K562 (cell line): ENCODE data around the gene NLK. TPM values are rescaled to one million over a fixed set of nuclear protein-coding genes. Genes with fewer than 3 reads are reported as not detected.
"Not testable (repeated sequence)": the region's sequence is repeated elsewhere in the genome, so short reads cannot be mapped to it uniquely, and the experiment has no call there.

ENCODE experiments used
- ATAC-seq: fragments of 200-7000 bp; cut with Tn5 transposase; 3 replicates; pipeline ENCODE4 v1.9.1; 2020; ENCODE audit warnings: moderate library complexity
- BruUV-seq: library from RNA; stranded (reverse); fragments of 400-500 nt; replicated peaks from 2 replicates; lab custom pipeline; 2021; lab: Mats Ljungman, UMichigan
- CTCF ChIA-PET: fragments of 300-600 bp; formaldehyde crosslinking; extraction: SDS; loops from one replicate; lab custom pipeline; 2021; ENCODE audit warnings: low intra/inter-chr PET ratio; lab: Yijun Ruan, JAX
- POLR2A ChIA-PET: fragments of 300-600, 350-650 bp; sonication (Branson Sonifier 250); formaldehyde crosslinking; extraction: SDS; loops from one replicate; lab custom pipeline; 2021; ENCODE audit warnings: antibody characterized with exemption, inconsistent platforms; lab: Yijun Ruan, JAX
- DNase-seq, 4 experiments: peaks; one replicate each; pipeline versions ENCODE4 v3.0.0 to v3.0.0-alpha.2; 2011 to 2018; ENCODE audit warnings: low spot score in 3 of 4, mixed read lengths in 3 of 4; ENCODE audit errors: extremely low read depth in 1 of 4
- FAIRE-seq: peaks from 2 replicates; lab custom pipeline; 2011; peaks lifted over from hg19 to GRCh38; lab: Jason Lieb, UNC
- H2AFZ ChIP-seq: 2 replicates; pipeline ENCODE4 v1.6.0; 2011; ENCODE audit warnings: low read depth, low read length, control low read depth, inconsistent platforms
- H3K27ac ChIP-seq: fragments of 200-600 bp; 3 replicates; pipeline ENCODE4 v1.8.0; 2011; ENCODE audit warnings: low read depth, mild to moderate bottlenecking, control low read depth, inconsistent platforms, low read length, moderate library complexity, mixed read lengths; ENCODE audit errors: extremely low read depth
- H3K27me3 ChIP-seq, 2 experiments: fragments of 300-600 bp in 1 of 2; 2 replicates in 1 of 2; 3 replicates in 1 of 2; pipeline versions ENCODE4 v1.6.0 to v1.8.0; 2011; ENCODE audit warnings: inconsistent platforms in 2 of 2, low read length in 2 of 2, mild to moderate bottlenecking in 1 of 2, mixed read lengths in 1 of 2, moderate library complexity in 1 of 2; ENCODE audit not compliant: control insufficient read depth in 2 of 2, insufficient read depth in 2 of 2
- H3K36me3 ChIP-seq: fragments of 300-600 bp; 3 replicates; pipeline ENCODE4 v1.8.0; 2011; ENCODE audit warnings: mild to moderate bottlenecking, low read length, inconsistent platforms; ENCODE audit not compliant: control insufficient read depth, insufficient read depth
- H3K4me1 ChIP-seq, 2 experiments: fragments of 200-600 bp in 1 of 2; replicated peaks in 1 of 2; 2 replicates in 1 of 2; 3 replicates in 1 of 2; pipeline versions ENCODE4 v1.5.1 to v1.8.0; 2011; ENCODE audit warnings: inconsistent platforms in 2 of 2, low read length in 2 of 2, mild to moderate bottlenecking in 1 of 2, mixed read lengths in 1 of 2, moderate library complexity in 1 of 2; ENCODE audit not compliant: control insufficient read depth in 2 of 2, insufficient read depth in 2 of 2
- H3K4me2 ChIP-seq: 2 replicates; pipeline ENCODE4 v1.6.1; 2011; ENCODE audit warnings: low read length, control low read depth, inconsistent platforms, mixed read lengths; ENCODE audit not compliant: insufficient read depth
- H3K4me3 ChIP-seq: fragments of 200-600 bp; sonication (generic), shearing (Covaris generic); 2 replicates; pipeline ENCODE4 v1.5.1; 2016; ENCODE audit warnings: control low read depth, inconsistent platforms
- H3K79me2 ChIP-seq: fragments of 200-600 bp; 3 replicates; pipeline ENCODE4 v1.8.0; 2011; ENCODE audit warnings: low read length, inconsistent platforms; ENCODE audit not compliant: control insufficient read depth, insufficient read depth
- H3K9ac ChIP-seq, 2 experiments: 2 replicates each; pipeline versions ENCODE4 v1.6.0 to v1.6.1; 2011; ENCODE audit warnings: low read depth in 2 of 2, low read length in 2 of 2, control low read depth in 1 of 2, inconsistent platforms in 1 of 2, mild to moderate bottlenecking in 1 of 2, mixed read lengths in 1 of 2; ENCODE audit not compliant: insufficient read depth in 1 of 2
- H3K9me1 ChIP-seq: one replicate; pipeline ENCODE4 v1.6.0; 2011; ENCODE audit warnings: inconsistent platforms, mild to moderate bottlenecking, low read length, moderate library complexity; ENCODE audit not compliant: control insufficient read depth, insufficient read depth
- H3K9me3 ChIP-seq: replicated peaks from 2 replicates; pipeline ENCODE4 v1.5.1; 2011; ENCODE audit warnings: low read depth, low read length, inconsistent platforms; ENCODE audit not compliant: control insufficient read depth, insufficient read depth
- H4K20me1 ChIP-seq: replicated peaks from 2 replicates; pipeline ENCODE4 v1.6.1; 2011; ENCODE audit warnings: low read length, inconsistent platforms, mixed read lengths; ENCODE audit not compliant: control insufficient read depth, insufficient read depth
- CC2D1A ChIP-seq: fragments of 450-650 bp; IDR thresholded peaks from 2 replicates; pipeline ENCODE4 v1.6.1; 2017; ENCODE audit warnings: mild to moderate bottlenecking
- CHAMP1 ChIP-seq: fragments of 450-650 bp; IDR thresholded peaks from 2 replicates; pipeline ENCODE4 v1.6.1; 2016; ENCODE audit warnings: mild to moderate bottlenecking
- EHMT2 ChIP-seq: fragments of 450-650 bp; IDR thresholded peaks from 2 replicates; pipeline ENCODE4 v1.6.1; 2018; ENCODE audit warnings: antibody characterized with exemption
- ZNF431 ChIP-seq: sonication (generic); formaldehyde crosslinking; IDR thresholded peaks from 2 replicates; pipeline ENCODE4 v1.8.0; 2022; ENCODE audit warnings: mild to moderate bottlenecking, missing genetic modification reagents
- WGBS: fragments of 100-300 bp; shearing (Covaris generic); methylation state at CpG from one replicate; pipeline ENCODE4 v1.1.6; 2016; ENCODE audit warnings: low coverage, mixed read lengths; ENCODE audit not compliant: insufficient coverage; ENCODE audit errors: missing lambda C conversion rate; 5-methylcytosine and 5-hydroxymethylcytosine counted together
- in situ Hi-C: fragments of 300-500 bp; cut with MboI; formaldehyde crosslinking; loops from 4 replicates; pipeline ENCODE4 v1.15.0; 2018; ENCODE audit warnings: inconsistent platforms, mixed read lengths
- intact Hi-C: fragments of 100-400 bp; cut with micrococcal nuclease; formaldehyde crosslinking; loops from 2 replicates; pipeline ENCODE4 v1.14.2; 2022
- polyA plus RNA-seq, 8 experiments: library from polyadenylated mRNA; depleted of rRNA in 4 of 8; stranded (reverse) in 5 of 8; unstranded in 3 of 8; fragments of >200 nt; fragmentation: Nextera tagmentation in 2 of 8; fragmentation: Illumina TruSeq in 1 of 8; extraction: Ambion mirVana in 2 of 8; extraction: Trizol in 1 of 8; gene quantifications; 2 replicates each; pipeline versions ENCODE4 v1.2.1 to v1.2.3, GENCODE V29; 2011 to 2014; ENCODE audit warnings: inconsistent platforms in 1 of 8, missing spikeins in 1 of 8
- total RNA-seq, 7 experiments: library from RNA; depleted of rRNA in 6 of 7; stranded (reverse); fragments of >200 nt in 6 of 7; fragmentation: Illumina TruSeq in 2 of 7; extraction: Trizol in 2 of 7; gene quantifications; 2 replicates each; pipeline versions ENCODE4 v1.2.1 to v1.2.3, GENCODE V29; 2011 to 2021; ENCODE audit warnings: low replicate concordance in 1 of 7

The NLK gene
- total and polyA plus RNA-seq, 9 of the 15 experiments (the other 6 are each of a cell fraction or from before 2014, with no cell fraction given): 10.9 to 59.6 (median 26.7) TPM

GRCh38 chr17:28186472-28186871, 144.0 kb downstream of the NLK start:
- POLR2A ChIA-PET, H3K27ac ChIP-seq, FAIRE-seq, H3K9me1 ChIP-seq, BruUV-seq, H4K20me1 ChIP-seq, intact Hi-C loops, ATAC-seq, H3K79me2 ChIP-seq, in situ Hi-C loops, H3K27me3 ChIP-seq, H3K4me3 ChIP-seq, DNase-seq, CTCF ChIA-PET, H2AFZ ChIP-seq, H3K4me2 ChIP-seq, H3K9me3 ChIP-seq, H3K9ac ChIP-seq: not testable (repeated sequence)
- 86% methylated on average over 3 of the region's 3 CpGs for WGBS
- Histone ChIP-seq H3K36me3 (peaks cover 19% of the 10 kb centered on the region; the same call in 2 of the 3 replicates), H3K4me1 (peaks cover 0 to 14% of the 10 kb centered on the region in 2 experiments; a peak in 3 of 5 replicates)
- TF ChIP-seq ZNF431 (CRISPR knock-in tag) (peak; percentile 55; the same call in 1 of the 2 replicates), EHMT2 (peak; percentile 16; the same call in 1 of the 2 replicates), CC2D1A (peak; percentile 72; the same call in 1 of the 2 replicates), CHAMP1 (peak; percentile 70; the same call in 1 of the 2 replicates)
